Lower lobe of right lung (tissue), 2 donors: ENCODE data around the gene GUCY2C. TPM values are rescaled to one million over a fixed set of nuclear protein-coding genes. Genes with fewer than 3 reads are reported as not detected.
A peak's percentile ranks its signal among the peaks of the same experiment; 100 is the strongest.

Experiments
- ATAC-seq, 2 donors: fragments of 200-7000 bp; cut with Tn5 transposase; one replicate each; pipeline ENCODE4 v1.9.1; 2020 to 2022; ENCODE audit warnings: mild to moderate bottlenecking in 2 of 2, moderate library complexity in 2 of 2
- DNase-seq: peaks from one replicate; pipeline ENCODE4 v3.0.0-alpha.2; 2020
- H3K27ac ChIP-seq: fragments of 200-600 bp; one replicate; pipeline ENCODE4 v1.8.0; 2022
- H3K27me3 ChIP-seq: fragments of 200-600 bp; one replicate; pipeline ENCODE4 v1.8.0; 2022; ENCODE audit warnings: low read depth
- H3K36me3 ChIP-seq: fragments of 200-600 bp; one replicate; pipeline ENCODE4 v1.8.0; 2022; ENCODE audit warnings: mild to moderate bottlenecking
- H3K4me1 ChIP-seq: fragments of 200-600 bp; one replicate; pipeline ENCODE4 v1.8.0; 2022
- H3K4me3 ChIP-seq: fragments of 200-600 bp; one replicate; pipeline ENCODE4 v1.8.0; 2022; ENCODE audit warnings: mild to moderate bottlenecking
- H3K9me3 ChIP-seq: fragments of 200-600 bp; one replicate; pipeline ENCODE4 v1.8.0; 2022
- CTCF ChIP-seq: fragments of 200-600 bp; IDR thresholded peaks from one replicate; pipeline ENCODE4 v1.8.0; 2022; ENCODE audit warnings: antibody characterized with exemption, mild to moderate bottlenecking
- intact Hi-C: fragments of 100-400 bp; cut with DNase I; formaldehyde crosslinking; loops from one replicate; pipeline ENCODE4 v1.11.0; 2022
- total RNA-seq: library from RNA; stranded (reverse); fragmentation: NEBNext Ultra II Directional; extraction: Animal tissue kit (Norgen Biotek cat#: 25700); gene quantifications from one replicate; pipeline ENCODE4 v1.2.1, GENCODE V29; 2021
- donor health status: DM: no; HTN: yes; CAD: no; lungs with severe emphysema.

GUCY2C gene
- total RNA-seq, 1 donor from 2014 or later, result not detected

- Histone ChIP-seq H3K9me3 (no peaks in the 10 kb centered on the region), H3K27me3 (no peaks in the 10 kb centered on the region), H3K36me3 (no peaks in the 10 kb centered on the region), H3K4me3 (no peak overlapping the region), H3K27ac (no peak overlapping the region), H3K4me1 (peaks cover 17% of the 10 kb centered on the region)
- ATAC-seq (no peak), DNase-seq (no peak)
- intact Hi-C loops, result no loop called here
- TF ChIP-seq CTCF, result no peak
Measured at GRCh38 chr12:14643251-14643650, 53.1 kb downstream of the GUCY2C start.

DNA sequence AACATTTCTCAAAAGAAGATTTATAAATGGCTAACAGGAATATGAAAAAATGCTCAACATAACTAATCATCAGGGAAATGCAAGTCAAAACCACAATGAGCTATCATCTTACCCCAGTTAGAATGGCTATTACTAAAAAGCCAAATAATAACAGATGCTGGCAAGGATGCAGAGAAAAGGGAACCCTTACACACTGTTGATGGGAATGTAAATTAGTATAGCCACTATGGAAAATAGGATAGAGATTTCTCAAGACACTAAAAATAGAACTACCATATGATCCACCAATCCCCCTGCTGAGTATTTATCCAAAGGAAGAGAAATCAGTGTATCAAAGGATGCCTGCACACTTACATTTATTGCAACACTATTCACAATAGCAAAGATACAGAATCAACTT lies 58.3 kb downstream of the GUCY2C start:
- H3K36me3 ChIP-seq, result no peaks in the 10 kb centered on the region
- H3K27ac ChIP-seq, result no peak overlapping the region
- TF ChIP-seq CTCF, result no peak
- H3K4me3 ChIP-seq, result no peak overlapping the region
- no peak for ATAC-seq
- intact Hi-C loops, result no loop called here
- no peak for DNase-seq
- peaks cover 6% of the 10 kb centered on the region for H3K9me3 ChIP-seq
- H3K27me3 ChIP-seq, result no peaks in the 10 kb centered on the region
- H3K4me1 ChIP-seq, result no peaks in the 10 kb centered on the region

- no peaks in the 10 kb centered on the region for H3K36me3 ChIP-seq
- intact Hi-C loops, result no loop called here
- ATAC-seq (no peak), DNase-seq (no peak)
- H3K9me3 ChIP-seq, result peaks cover 6% of the 10 kb centered on the region
- no peaks in the 10 kb centered on the region for H3K27me3 ChIP-seq
- TF ChIP-seq CTCF, result no peak
- no peak overlapping the region for H3K4me3 ChIP-seq
- H3K27ac ChIP-seq, result no peak overlapping the region
- H3K4me1 ChIP-seq, result no peaks in the 10 kb centered on the region
Measured at GRCh38 chr12:14635776-14636175, 60.6 kb downstream of the GUCY2C start.

DNA sequence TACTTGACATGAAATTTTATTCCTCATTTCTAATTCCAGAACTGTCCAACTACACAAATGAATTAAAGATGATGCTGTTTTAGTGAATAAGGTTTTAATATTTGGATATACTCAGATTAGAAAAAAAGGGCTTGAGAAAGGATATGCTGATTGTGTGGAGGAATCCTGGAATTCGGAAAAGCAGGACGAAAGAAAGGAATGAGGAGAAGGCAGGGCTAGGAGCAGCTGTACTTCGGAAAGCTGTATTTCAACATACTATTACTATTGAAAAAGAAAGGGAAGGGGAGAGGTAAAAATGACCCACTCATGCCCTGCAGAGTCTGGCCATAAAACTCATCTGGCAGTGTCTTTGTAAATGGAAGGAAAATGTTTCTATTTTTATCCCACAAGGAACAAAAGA lies 65.6 kb downstream of the GUCY2C start:
- Histone ChIP-seq H3K4me1 (peaks cover 3% of the 10 kb centered on the region), H3K27ac (no peak overlapping the region), H3K9me3 (no peaks in the 10 kb centered on the region), H3K4me3 (no peak overlapping the region), H3K27me3 (no peaks in the 10 kb centered on the region), H3K36me3 (no peaks in the 10 kb centered on the region)
- DNase-seq, result no peak
- intact Hi-C loops, result no loop called here
- no peak for TF ChIP-seq CTCF
- no peak for ATAC-seq

DNA sequence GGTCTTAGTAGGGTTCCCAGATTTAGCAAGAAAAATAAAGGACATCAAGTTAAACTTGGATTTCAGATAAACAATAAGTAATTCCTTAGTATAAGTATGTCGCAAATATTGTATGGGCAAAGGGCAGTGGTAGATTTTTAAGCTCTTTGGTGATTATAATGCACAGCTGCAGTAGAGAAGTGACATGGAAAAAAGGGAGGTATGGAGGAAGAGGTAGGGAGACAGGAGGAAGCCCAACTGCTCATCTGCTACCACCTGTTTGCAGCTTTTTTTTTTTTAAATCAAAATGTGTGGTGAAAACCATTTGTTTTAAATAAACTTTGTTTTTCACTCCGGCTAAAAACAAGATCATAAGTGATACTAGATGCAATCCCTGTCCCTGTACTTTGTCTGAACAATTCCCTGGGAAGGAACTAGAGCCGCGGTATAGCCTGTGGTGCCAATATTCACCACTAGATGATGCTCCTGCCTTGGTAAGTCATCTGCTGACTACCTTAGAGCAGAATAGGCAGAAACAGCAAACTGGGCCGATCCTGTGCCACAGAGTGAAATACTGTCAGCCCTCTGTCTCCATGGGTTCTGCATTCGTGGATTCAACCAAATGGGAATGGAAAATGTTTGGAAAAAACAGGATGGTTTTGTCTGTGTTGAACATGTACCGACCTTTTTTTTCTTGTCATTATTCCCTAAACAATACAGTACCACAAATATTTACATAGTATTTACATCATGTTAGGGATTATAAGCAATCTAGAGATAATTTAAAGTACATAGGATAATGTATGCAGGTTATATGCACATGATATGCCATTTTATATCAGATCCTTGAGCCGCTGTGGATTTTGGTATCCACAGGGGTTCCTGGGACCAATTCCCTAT lies 66.3 kb downstream of the GUCY2C start:
- TF ChIP-seq CTCF, result peak; percentile 95
- Histone ChIP-seq H3K36me3 (no peaks in the 10 kb centered on the region), H3K27ac (no peak overlapping the region), H3K9me3 (no peaks in the 10 kb centered on the region), H3K4me1 (peaks cover 3% of the 10 kb centered on the region), H3K27me3 (no peaks in the 10 kb centered on the region), H3K4me3 (no peak overlapping the region)
- peak; percentile 95 to 96 for ATAC-seq
- DNase-seq, result peak; percentile 60
- intact Hi-C loops, result no loop called here
